SK-N-SH (cell line): Measurements from ENCODE around the gene GNG5. TPM values are rescaled to one million over a fixed set of nuclear protein-coding genes. Genes with fewer than 3 reads are reported as not detected.

ENCODE experiments used
- CTCF ChIA-PET: fragments of 300-600, 350-600 bp; formaldehyde crosslinking; extraction: SDS; loops from one replicate; lab custom pipeline; 2021; lab: Yijun Ruan, JAX
- POLR2A ChIA-PET: fragments of 350-600 bp; sonication (Branson Sonifier 250); formaldehyde crosslinking; extraction: SDS; loops from one replicate; lab custom pipeline; 2020; ENCODE audit warnings: antibody characterized with exemption, inconsistent platforms; lab: Yijun Ruan, JAX
- DNase-seq: peaks from one replicate; pipeline ENCODE4 v3.0.0; 2012
- H2AFZ ChIP-seq: fragments of 200-600 bp; sonication (generic); 2 replicates; pipeline ENCODE4 v1.8.1; 2016; ENCODE audit warnings: antibody characterized with exemption, mild to moderate bottlenecking, low read depth
- H3F3A ChIP-seq: fragments of 200-600 bp; sonication (generic); replicated peaks from 2 replicates; pipeline ENCODE3; 2016; ENCODE audit warnings: antibody characterized with exemption, mild to moderate bottlenecking; ENCODE audit not compliant: insufficient read depth
- H3K27ac ChIP-seq, 2 experiments: fragments of 200-500 bp in 1 of 2; fragments of 200-600 bp in 1 of 2; sonication (Bioruptor generic) in 1 of 2; sonication (generic), shearing (Covaris generic) in 1 of 2; 2 replicates each; pipeline versions ENCODE4 v1.5.1 to v1.6.1; 2014 to 2016; ENCODE audit warnings: low read depth in 2 of 2, inconsistent platforms in 1 of 2, low read length in 1 of 2, mild to moderate bottlenecking in 1 of 2, mixed read lengths in 1 of 2
- H3K27me3 ChIP-seq: fragments of 200-600 bp; sonication (generic), shearing (Covaris generic); 2 replicates; pipeline ENCODE4 v1.6.1; 2016; ENCODE audit warnings: mixed run types; ENCODE audit not compliant: insufficient read depth
- H3K36me3 ChIP-seq, 2 experiments: fragments of 200-500 bp in 1 of 2; fragments of 200-600 bp in 1 of 2; sonication (Bioruptor generic) in 1 of 2; sonication (generic) in 1 of 2; replicated peaks in 1 of 2; 2 replicates each; pipeline versions ENCODE3 to v1.5.1; 2014 to 2016; ENCODE audit warnings: low read length in 1 of 2, mild to moderate bottlenecking in 1 of 2; ENCODE audit not compliant: insufficient read depth in 2 of 2, control insufficient read depth in 1 of 2
- H3K4me1 ChIP-seq, 2 experiments: fragments of 200-500 bp in 1 of 2; fragments of 200-600 bp in 1 of 2; sonication (Bioruptor generic) in 1 of 2; sonication (generic), shearing (Covaris generic) in 1 of 2; 2 replicates each; pipeline versions ENCODE4 v1.5.1 to v1.6.1; 2014 to 2016; ENCODE audit warnings: low read depth in 1 of 2, low read length in 1 of 2, mixed run types in 1 of 2; ENCODE audit not compliant: insufficient read depth in 2 of 2, control insufficient read depth in 1 of 2
- H3K4me2 ChIP-seq: fragments of 200-600 bp; sonication (generic), shearing (Covaris generic); 2 replicates; pipeline ENCODE4 v1.6.1; 2017; ENCODE audit warnings: mixed run types
- H3K4me3 ChIP-seq, 2 experiments: fragments of 200-500 bp in 1 of 2; fragments of 200-600 bp in 1 of 2; sonication (Bioruptor generic) in 1 of 2; sonication (generic), shearing (Covaris generic) in 1 of 2; 2 replicates each; pipeline versions ENCODE4 v1.5.1 to v1.8.1; 2014 to 2016; ENCODE audit warnings: low read depth in 2 of 2, inconsistent platforms in 1 of 2, low read length in 1 of 2, mild to moderate bottlenecking in 1 of 2, mixed read lengths in 1 of 2, moderate library complexity in 1 of 2
- H3K79me2 ChIP-seq: fragments of 200-600 bp; sonication (generic); 2 replicates; pipeline ENCODE4 v1.8.1; 2017; ENCODE audit warnings: mild to moderate bottlenecking; ENCODE audit not compliant: insufficient read depth
- H3K9ac ChIP-seq: fragments of 200-600 bp; sonication (generic); 2 replicates; pipeline ENCODE4 v1.6.1; 2017; ENCODE audit warnings: mixed run types
- H3K9me2 ChIP-seq: fragments of 200-600 bp; sonication (generic); 2 replicates; pipeline ENCODE4 v1.6.1; 2017; ENCODE audit warnings: mixed run types
- H3K9me3 ChIP-seq: fragments of 200-600 bp; sonication (generic); 2 replicates; pipeline ENCODE4 v1.6.1; 2017; ENCODE audit warnings: mixed run types, mild to moderate bottlenecking, moderate library complexity
- H4K20me1 ChIP-seq: fragments of 200-600 bp; sonication (generic); 2 replicates; pipeline ENCODE4 v1.6.1; 2017; ENCODE audit warnings: mild to moderate bottlenecking, mixed run types; ENCODE audit not compliant: insufficient read depth
- CHD2 ChIP-seq: fragments of 150-350 bp; IDR thresholded peaks from 2 replicates; pipeline ENCODE4 v1.6.1; 2018; ENCODE audit warnings: low read length; ENCODE audit not compliant: partially characterized antibody
- ELF1 ChIP-seq: IDR thresholded peaks from 2 replicates; pipeline ENCODE4 v1.4.0; 2012
- EP300 ChIP-seq, 2 experiments: IDR thresholded peaks; 2 replicates each; pipeline versions ENCODE4 v1.4.0 to v1.6.1; 2012; ENCODE audit warnings: borderline replicate concordance in 1 of 2, low read depth in 1 of 2, low read length in 1 of 2
- EZH2phosphoT487 ChIP-seq: fragments of 200-600 bp; sonication (generic); IDR thresholded peaks from 2 replicates; pipeline ENCODE4 v1.6.1; 2017; ENCODE audit warnings: low read depth, mixed run types, mild to moderate bottlenecking, antibody characterized with exemption, moderate library complexity, borderline replicate concordance
- FOXJ3 ChIP-seq: sonication (generic); formaldehyde crosslinking; IDR thresholded peaks from 2 replicates; pipeline ENCODE4 v1.5.1; 2020; ENCODE audit warnings: mild to moderate bottlenecking, missing genetic modification reagents
- GATA2 ChIP-seq: sonication (generic); formaldehyde crosslinking; IDR thresholded peaks from 2 replicates; pipeline ENCODE4 v1.5.0; 2020; ENCODE audit warnings: mild to moderate bottlenecking, missing genetic modification reagents
- JUND ChIP-seq: IDR thresholded peaks from 2 replicates; pipeline ENCODE4 v1.4.0; 2012
- MXI1 ChIP-seq: IDR thresholded peaks from 2 replicates; pipeline ENCODE4 v1.6.1; 2012; ENCODE audit warnings: mild to moderate bottlenecking, low read depth, low read length, improper control_type of control experiment
- NFIC ChIP-seq: IDR thresholded peaks from 2 replicates; pipeline ENCODE4 v1.4.0; 2012; ENCODE audit warnings: borderline replicate concordance
- REST ChIP-seq: IDR thresholded peaks from 2 replicates; pipeline ENCODE4 v1.6.1; 2012; ENCODE audit warnings: mild to moderate bottlenecking, low read depth, low read length, moderate library complexity
- RFX5 ChIP-seq: IDR thresholded peaks from 2 replicates; pipeline ENCODE4 v1.6.1; 2012; ENCODE audit warnings: mild to moderate bottlenecking, improper control_type of control experiment, low read length
- RXRA ChIP-seq: IDR thresholded peaks from 2 replicates; pipeline ENCODE4 v1.4.0; 2012; ENCODE audit warnings: low read depth, mild to moderate bottlenecking, borderline replicate concordance
- SIN3A ChIP-seq: IDR thresholded peaks from 2 replicates; pipeline ENCODE4 v1.6.1; 2012; ENCODE audit warnings: low read depth, mild to moderate bottlenecking, low read length, moderate library complexity, borderline replicate concordance
- SMC3 ChIP-seq: IDR thresholded peaks from 2 replicates; pipeline ENCODE4 v1.6.1; 2012; ENCODE audit warnings: low read depth, low read length, improper control_type of control experiment
- TAF1 ChIP-seq: IDR thresholded peaks from 2 replicates; pipeline ENCODE4 v1.6.1; 2012; ENCODE audit warnings: low read depth, mild to moderate bottlenecking, low read length, moderate library complexity, borderline replicate concordance
- TCF12 ChIP-seq: IDR thresholded peaks from 2 replicates; pipeline ENCODE4 v1.4.0; 2012
- TEAD4 ChIP-seq: IDR thresholded peaks from 2 replicates; pipeline ENCODE4 v1.4.0; 2012; ENCODE audit warnings: mild to moderate bottlenecking, borderline replicate concordance; ENCODE audit not compliant: insufficient read depth
- USF1 ChIP-seq: IDR thresholded peaks from 2 replicates; pipeline ENCODE4 v1.4.0; 2012; ENCODE audit warnings: low read depth, borderline replicate concordance
- ZBTB33 ChIP-seq: IDR thresholded peaks from 2 replicates; pipeline ENCODE4 v1.4.0; 2012; ENCODE audit warnings: low read depth, borderline replicate concordance
- WGBS: methylation state at CpG from one replicate; pipeline ENCODE4 v1.1.6; 2017; ENCODE audit warnings: low lambda C conversion rate; 5-methylcytosine and 5-hydroxymethylcytosine counted together
- polyA plus RNA-seq, 3 experiments: library from polyadenylated mRNA; depleted of rRNA; stranded (reverse); fragments of >200 nt; gene quantifications; 2 replicates each; pipeline ENCODE4 v1.2.3, GENCODE V29; 2012
- TF ChIP-seq, protein P1 (sequence below): IDR thresholded peaks from 2 replicates; pipeline ENCODE4; 2012

The GNG5 gene
- polyA plus RNA-seq, 1 of the 3 experiments (the other 2 are of a cell fraction) = 104 TPM

GRCh38 chr1:84496498-84496897 lies 9.9 kb downstream of the GNG5 start:
- 80% methylated on average over 3 of the region's 3 CpGs for WGBS
- Histone ChIP-seq H3K9me2 (no peaks in the 10 kb centered on the region), H3K9ac (no peak overlapping the region), H3K27me3 (no peaks in the 10 kb centered on the region), H3K4me1 (peaks cover 0 to 2% of the 10 kb centered on the region in 2 experiments; a peak in 1 of 4 replicates), H3K4me2 (no peak overlapping the region), H2AFZ (no peak overlapping the region), H3K4me3 (no peak overlapping the region), H3F3A (peaks cover 33% of the 10 kb centered on the region), H4K20me1 (peaks cover 28% of the 10 kb centered on the region), H3K27ac (no peak overlapping the region), H3K79me2 (peaks cover 44% of the 10 kb centered on the region), H3K36me3 (peaks cover 84% of the 10 kb centered on the region in 2 experiments), H3K9me3 (no peaks in the 10 kb centered on the region)
- TF ChIP-seq NFIC (no peak), FOXJ3 (CRISPR knock-in tag) (no peak), EP300 (IDR thresholded peaks at IDR 0.05; ENCODE audit: borderline replicate concordance in 1 of 2, low read depth in 1 of 2, low read length in 1 of 2) (no peak), ELF1 (no peak), JUND (no peak), SIN3A (no peak)
- ChIA-PET POLR2A (no interaction called here), CTCF (no interaction called here)
- no peak for DNase-seq

DNA sequence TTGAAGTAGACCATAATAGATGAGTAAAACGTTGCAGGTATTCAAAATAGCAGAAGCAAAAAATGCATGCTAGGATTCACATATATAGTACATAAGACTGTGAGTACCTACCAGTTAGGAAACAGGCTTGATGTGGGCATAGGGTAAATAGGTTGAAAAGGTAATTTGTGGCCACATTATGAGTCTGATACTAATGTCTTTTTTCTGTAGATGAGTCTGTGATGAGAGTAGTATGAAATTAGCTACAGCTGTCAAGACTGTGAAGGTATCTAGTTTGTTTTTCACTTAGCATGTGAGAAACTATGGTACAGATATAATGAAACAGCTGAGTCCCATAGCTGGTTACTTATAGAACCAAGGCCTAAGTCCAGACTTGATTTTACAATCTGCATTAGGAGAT lies 12.6 kb downstream of the GNG5 start:
- Histone ChIP-seq H4K20me1 (peaks cover 6% of the 10 kb centered on the region; the same call in 1 of the 2 replicates), H3K9ac (no peak overlapping the region), H3K36me3 (peaks cover 84 to 88% of the 10 kb centered on the region in 2 experiments), H3F3A (peaks cover 37% of the 10 kb centered on the region), H3K27me3 (no peaks in the 10 kb centered on the region), H3K4me3 (no peak overlapping the region), H3K4me1 (no peaks in the 10 kb centered on the region), H3K27ac (no peak overlapping the region), H3K9me2 (no peaks in the 10 kb centered on the region), H3K4me2 (no peak overlapping the region), H3K9me3 (no peaks in the 10 kb centered on the region), H2AFZ (no peak overlapping the region), H3K79me2 (peaks cover 20% of the 10 kb centered on the region)
- POLR2A ChIA-PET = interaction anchor here (0.8 kb wide), 1 partner anchor 147 kb away, joined by 3 read pairs; no protein-coding TSS in a partner anchor
- WGBS = 91% methylated on average over 1 of the region's 1 CpG
- CTCF ChIA-PET = no interaction called here
- DNase-seq = no peak
- TF ChIP-seq ZBTB33 (no peak), TCF12 (no peak), TAF1 (no peak), RXRA (no peak), EZH2phosphoT487 (no peak), NFIC (no peak), CHD2 (no peak), RFX5 (no peak), FOXJ3 (CRISPR knock-in tag) (no peak), REST (no peak), MXI1 (no peak), SMC3 (no peak), GATA2 (CRISPR knock-in tag) (no peak), USF1 (no peak), TEAD4 (no peak)
- TF ChIP-seq, protein P1, sequence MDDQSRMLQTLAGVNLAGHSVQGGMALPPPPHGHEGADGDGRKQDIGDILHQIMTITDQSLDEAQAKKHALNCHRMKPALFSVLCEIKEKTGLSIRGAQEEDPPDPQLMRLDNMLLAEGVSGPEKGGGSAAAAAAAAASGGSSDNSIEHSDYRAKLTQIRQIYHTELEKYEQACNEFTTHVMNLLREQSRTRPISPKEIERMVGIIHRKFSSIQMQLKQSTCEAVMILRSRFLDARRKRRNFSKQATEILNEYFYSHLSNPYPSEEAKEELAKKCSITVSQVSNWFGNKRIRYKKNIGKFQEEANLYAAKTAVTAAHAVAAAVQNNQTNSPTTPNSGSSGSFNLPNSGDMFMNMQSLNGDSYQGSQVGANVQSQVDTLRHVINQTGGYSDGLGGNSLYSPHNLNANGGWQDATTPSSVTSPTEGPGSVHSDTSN = no peak
